Mesodermal cell (in vitro differentiated cells): ENCODE results near the gene NID2.

Experiments
- H3K27ac ChIP-seq: 2 replicates; pipeline ENCODE4 v1.7.0; 2013; ENCODE audit warnings: mild to moderate bottlenecking, low read depth, low read length, moderate library complexity; ENCODE audit not compliant: severe bottlenecking
- H3K36me3 ChIP-seq: 2 replicates; pipeline ENCODE4 v1.7.1; 2013; ENCODE audit warnings: mild to moderate bottlenecking, low read length, moderate library complexity; ENCODE audit not compliant: control insufficient read depth, insufficient read depth
- H3K4me1 ChIP-seq: one replicate; pipeline ENCODE4 v1.7.1; 2013; ENCODE audit warnings: mild to moderate bottlenecking, low read length; ENCODE audit not compliant: insufficient read depth, control insufficient read depth, poor library complexity, severe bottlenecking
- H3K4me3 ChIP-seq: 2 replicates; pipeline ENCODE4 v1.7.0; 2013; ENCODE audit warnings: low read length, control low read depth, mild to moderate bottlenecking; ENCODE audit not compliant: insufficient read depth, poor library complexity, severe bottlenecking; ENCODE audit errors: extremely low read depth
- H3K9me3 ChIP-seq: 2 replicates; pipeline ENCODE4 v1.7.1; 2013; ENCODE audit warnings: mild to moderate bottlenecking, low read length, moderate library complexity; ENCODE audit not compliant: control insufficient read depth
- WGBS, 2 experiments: methylation state at CpG; one replicate each; pipeline ENCODE4 v1.1.5; 2013; ENCODE audit warnings: missing lambda C conversion rate in 2 of 2; ENCODE audit not compliant: insufficient coverage in 2 of 2; 5-methylcytosine and 5-hydroxymethylcytosine counted together

The NID2 gene

DNA sequence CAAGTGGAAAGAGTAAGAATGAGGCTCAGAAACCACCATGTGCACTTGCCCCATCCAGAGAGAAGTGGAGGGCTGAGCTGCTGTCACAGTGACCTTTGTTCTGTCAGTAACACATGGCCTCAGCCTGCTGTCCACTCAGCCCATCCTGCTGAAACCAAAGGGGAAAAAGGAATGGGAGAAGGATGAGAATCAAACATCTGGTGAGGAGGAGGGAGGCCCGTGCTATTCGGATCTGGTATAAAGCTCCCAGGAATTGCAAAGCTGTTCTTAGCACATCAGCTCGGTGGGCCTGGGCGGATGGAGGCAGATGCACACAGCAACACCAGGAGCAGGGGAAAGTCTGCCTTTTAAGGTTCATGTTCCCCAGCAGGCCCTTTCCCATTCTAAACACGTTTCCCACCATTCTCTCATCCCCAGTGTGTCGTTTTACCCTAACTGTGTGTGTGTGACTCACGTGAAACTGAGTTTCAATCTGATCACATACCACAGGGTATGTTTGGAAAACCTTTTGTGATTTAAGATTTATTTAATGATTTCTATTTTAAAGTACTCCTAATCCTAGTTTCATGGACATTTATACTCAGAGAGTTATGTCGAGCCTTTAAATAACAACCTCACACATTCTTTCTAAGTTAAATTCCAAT, 42.7 kb downstream of the NID2 start:
- Histone ChIP-seq H3K36me3 (peaks cover 77% of the 10 kb centered on the region), H3K4me1 (peaks cover 23% of the 10 kb centered on the region), H3K27ac (no peak overlapping the region), H3K9me3 (peaks cover 11% of the 10 kb centered on the region), H3K4me3 (no peak overlapping the region)
- 89 to 100% methylated on average over 4 to 6 of the region's 8 CpGs for WGBS, 2 experiments

GRCh38 chr14:52025310-52025709, 43.5 kb downstream of the NID2 start:
- H3K4me3 ChIP-seq = no peak overlapping the region
- peaks cover 30% of the 10 kb centered on the region for H3K4me1 ChIP-seq
- peaks cover 11% of the 10 kb centered on the region for H3K9me3 ChIP-seq
- H3K36me3 ChIP-seq = peaks cover 73% of the 10 kb centered on the region
- no peak overlapping the region for H3K27ac ChIP-seq

- Histone ChIP-seq H3K4me1 (peaks cover 35% of the 10 kb centered on the region), H3K4me3 (no peak overlapping the region), H3K9me3 (peaks cover 11% of the 10 kb centered on the region), H3K27ac (no peak overlapping the region), H3K36me3 (peaks cover 77% of the 10 kb centered on the region)
- no CpG with 5 or more reads among the region's 1 CpG for WGBS, 2 experiments
Observed at GRCh38 chr14:52023518-52023917, 45.3 kb downstream of the NID2 start.

GRCh38 chr14:52021957-52022600, 46.8 kb downstream of the NID2 start:
- no peak overlapping the region for H3K4me3 ChIP-seq
- H3K4me1 ChIP-seq = peaks cover 35% of the 10 kb centered on the region
- H3K9me3 ChIP-seq = peaks cover 11% of the 10 kb centered on the region
- peaks cover 77% of the 10 kb centered on the region for H3K36me3 ChIP-seq
- H3K27ac ChIP-seq = peak overlapping the region; percentile 37
- 89 to 91% methylated on average over 3 to 4 of the region's 6 CpGs for WGBS, 2 experiments

DNA sequence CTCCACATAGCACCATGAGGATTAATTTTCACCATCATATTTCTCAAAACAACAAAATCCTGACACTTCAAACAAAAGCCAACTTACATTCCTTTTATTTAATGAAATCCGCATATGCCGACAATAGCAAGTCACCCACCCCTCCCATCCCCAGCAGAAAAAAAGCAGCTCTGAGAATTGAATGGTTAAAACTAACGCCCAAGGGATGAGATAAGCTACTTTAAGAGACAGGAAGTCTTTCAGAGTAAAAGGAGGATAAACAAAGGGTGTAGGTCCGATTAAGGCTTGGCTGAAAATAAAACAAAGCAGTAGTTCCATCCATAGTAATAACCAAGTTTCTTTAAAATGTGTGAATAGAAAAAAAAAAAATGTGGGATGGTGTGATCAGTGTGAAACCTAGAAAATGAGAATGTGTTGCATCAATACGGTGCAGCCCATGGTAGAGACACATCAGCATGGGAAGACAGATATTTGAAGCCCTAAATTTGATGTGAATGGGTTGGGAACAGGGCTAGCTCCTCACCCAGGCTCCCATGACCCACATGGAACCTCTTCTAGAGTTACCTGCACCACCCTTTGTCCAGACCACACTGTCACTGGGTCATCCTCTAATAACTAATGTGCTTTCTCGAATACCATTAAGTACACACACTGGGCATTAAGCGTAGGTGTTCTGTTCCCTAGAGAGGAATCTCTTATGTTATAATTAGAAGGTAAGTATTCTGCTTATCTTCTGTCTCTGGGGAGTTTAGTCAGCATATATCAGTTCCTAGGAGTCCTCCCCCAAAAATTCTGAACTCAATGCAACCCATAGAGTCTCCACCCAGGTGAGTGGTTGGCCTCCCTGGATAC, 47.8 kb downstream of the NID2 start:
- Histone ChIP-seq H3K4me1 (peaks cover 43% of the 10 kb centered on the region), H3K9me3 (peaks cover 11% of the 10 kb centered on the region), H3K4me3 (no peak overlapping the region), H3K36me3 (peaks cover 79% of the 10 kb centered on the region), H3K27ac (peak overlapping the region; percentile 36)
- WGBS, 2 experiments = 50% methylated on average over 2 of the region's 7 CpGs; no CpG with 5 or more reads in 1 of the 2 experiments

- Histone ChIP-seq H3K4me3 (no peak overlapping the region), H3K27ac (no peak overlapping the region), H3K36me3 (peaks cover 74% of the 10 kb centered on the region), H3K9me3 (peaks cover 11% of the 10 kb centered on the region), H3K4me1 (peaks cover 51% of the 10 kb centered on the region)
- 85 to 88% methylated on average over 3 to 4 of the region's 5 CpGs for WGBS, 2 experiments
Observed at GRCh38 chr14:52020161-52020714, 48.6 kb downstream of the NID2 start.

DNA sequence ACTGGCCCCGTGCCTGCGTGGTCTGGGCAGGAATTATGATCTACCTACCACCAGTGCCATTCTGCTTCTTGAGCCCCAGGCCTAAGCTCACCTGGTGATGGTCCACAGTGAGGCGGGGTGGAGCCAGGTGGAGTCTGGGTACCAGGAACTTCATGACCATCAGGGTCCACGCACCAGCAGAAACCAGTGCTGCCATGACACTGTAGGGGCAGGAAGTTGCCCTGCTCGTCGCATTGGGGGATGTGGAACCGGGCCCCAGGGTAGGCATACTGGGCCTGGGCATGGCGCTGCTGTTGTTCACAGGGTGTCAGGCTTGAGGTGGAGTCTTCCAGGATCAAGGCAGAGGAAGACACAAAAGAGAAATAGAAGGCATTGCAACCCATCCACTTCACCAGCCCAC, 49.9 kb downstream of the NID2 start:
- Histone ChIP-seq H3K9me3 (no peaks in the 10 kb centered on the region), H3K27ac (no peak overlapping the region), H3K4me1 (peaks cover 51% of the 10 kb centered on the region), H3K4me3 (no peak overlapping the region), H3K36me3 (peaks cover 71% of the 10 kb centered on the region)
- WGBS, 2 experiments = 97 to 100% methylated on average over 6 to 8 of the region's 8 CpGs

GRCh38 chr14:52018252-52018651, 50.6 kb downstream of the NID2 start:
- no peak overlapping the region for H3K27ac ChIP-seq
- peaks cover 71% of the 10 kb centered on the region for H3K36me3 ChIP-seq
- H3K4me3 ChIP-seq = no peak overlapping the region
- 100% methylated on average over 1 of the region's 4 CpGs; no CpG with 5 or more reads in 1 of the 2 experiments for WGBS, 2 experiments
- peaks cover 44% of the 10 kb centered on the region for H3K4me1 ChIP-seq
- H3K9me3 ChIP-seq = no peaks in the 10 kb centered on the region

GRCh38 chr14:52015411-52016030, 53.3 kb downstream of the NID2 start:
- Histone ChIP-seq H3K36me3 (peaks cover 82% of the 10 kb centered on the region), H3K9me3 (no peaks in the 10 kb centered on the region), H3K27ac (no peak overlapping the region), H3K4me3 (no peak overlapping the region), H3K4me1 (peaks cover 25% of the 10 kb centered on the region)
- WGBS, 2 experiments = 80 to 84% methylated on average over 6 to 8 of the region's 8 CpGs

DNA sequence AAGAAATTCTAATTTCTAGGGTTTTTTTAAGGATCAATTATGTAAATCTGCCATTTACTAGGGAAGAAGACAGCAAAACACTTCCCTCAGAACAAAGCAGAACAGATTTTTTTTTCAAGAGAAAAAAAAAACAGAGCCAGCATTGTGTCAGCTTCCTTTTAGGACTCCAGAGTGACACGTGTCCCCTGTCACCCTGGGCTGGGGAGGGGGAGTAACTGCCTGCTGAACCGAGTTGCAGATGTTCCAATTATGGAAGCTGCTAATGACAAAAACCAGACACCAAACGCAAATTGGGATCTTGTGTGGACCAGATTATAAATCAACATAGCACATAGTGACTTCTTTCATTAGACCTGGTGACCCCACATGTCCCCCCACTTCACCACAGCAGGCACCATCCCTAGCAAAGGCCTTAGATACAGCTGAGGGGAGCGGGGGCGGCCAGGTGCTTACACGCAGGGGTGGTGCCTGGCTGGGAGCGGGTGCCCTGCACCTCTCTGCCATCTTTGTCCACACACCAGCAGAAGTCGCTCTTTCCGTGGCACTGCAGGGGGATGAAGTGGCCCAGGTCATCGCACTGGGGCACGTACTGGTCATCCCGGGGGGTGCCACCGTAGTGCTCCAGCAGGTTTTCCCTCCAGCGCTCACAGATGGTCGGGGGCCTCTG, 54.1 kb downstream of the NID2 start:
- H3K36me3 ChIP-seq = peaks cover 80% of the 10 kb centered on the region
- peaks cover 18% of the 10 kb centered on the region for H3K4me1 ChIP-seq
- H3K27ac ChIP-seq = peak overlapping the region; percentile 18
- 86 to 91% methylated on average over 14 to 15 of the region's 15 CpGs for WGBS, 2 experiments
- no peaks in the 10 kb centered on the region for H3K9me3 ChIP-seq
- H3K4me3 ChIP-seq = no peak overlapping the region
